Uterus (tissue), 4 donors: ENCODE results near the gene SCUBE1. TPM values are rescaled to one million over a fixed set of nuclear protein-coding genes. Genes with fewer than 3 reads are reported as not detected.
A peak's percentile ranks its signal among the peaks of the same experiment; 100 is the strongest.
"Not testable (repeated sequence)": the region's sequence is repeated elsewhere in the genome, so short reads cannot be mapped to it uniquely, and the experiment has no call there.

Experiments
- DNase-seq, 2 donors: peaks; one replicate each; pipeline ENCODE4 v3.0.0-alpha.2; 2019 to 2020
- H3K27ac ChIP-seq, 2 donors: fragments of 200-600 bp; sonication (generic); 1 replicate in 1 of 2; 2 replicates in 1 of 2; pipeline ENCODE4 v1.5.1; 2016 to 2018
- H3K27me3 ChIP-seq, 2 donors: fragments of 200-600 bp; sonication (generic); one replicate each; pipeline ENCODE4 v1.5.1; 2018 to 2019; ENCODE audit warnings: control low read depth in 1 of 2
- H3K36me3 ChIP-seq, 2 donors: fragments of 200-600 bp; sonication (generic); one replicate each; pipeline ENCODE4 v1.5.1; 2019; ENCODE audit warnings: control low read depth in 1 of 2
- H3K4me1 ChIP-seq, 2 donors: fragments of 200-600 bp; sonication (generic); one replicate each; pipeline ENCODE4 v1.5.1; 2018 to 2019; ENCODE audit warnings: control low read depth in 1 of 2
- H3K4me3 ChIP-seq, 2 donors: fragments of 200-600 bp; sonication (generic); 1 replicate in 1 of 2; 2 replicates in 1 of 2; pipeline ENCODE4 v1.5.1; 2018 to 2019; ENCODE audit warnings: mild to moderate bottlenecking in 1 of 2
- H3K9me3 ChIP-seq, 2 donors: fragments of 200-600 bp; sonication (generic); one replicate each; pipeline ENCODE4 v1.5.1; 2019; ENCODE audit warnings: control low read depth in 1 of 2
- CTCF ChIP-seq, 4 experiments: fragments of 200-600 bp in 2 of 4; fragments of 450-650 bp in 2 of 4; sonication (generic) in 2 of 4; IDR thresholded peaks; one replicate each; pipeline ENCODE4 v1.5.1; 2016 to 2019; ENCODE audit warnings: antibody characterized with exemption in 4 of 4, mild to moderate bottlenecking in 2 of 4, moderate library complexity in 1 of 4
- POLR2A ChIP-seq, 2 donors: fragments of 450-650 bp; IDR thresholded peaks; one replicate each; pipeline ENCODE4 v1.6.1; 2016; ENCODE audit warnings: antibody characterized with exemption in 2 of 2, mild to moderate bottlenecking in 1 of 2, moderate library complexity in 1 of 2
- intact Hi-C: fragments of 100-400 bp; cut with DNase I; formaldehyde crosslinking; loops from one replicate; pipeline ENCODE4 v1.15.1; 2023; ENCODE audit warnings: low total_unique reads
- total RNA-seq, 4 donors: library from RNA; depleted of rRNA in 3 of 4; stranded (reverse); fragments of >200 nt in 3 of 4; gene quantifications; one replicate each; pipeline versions ENCODE4 v1.1.0 to v1.2.4, GENCODE V29; 2014 to 2023
- donor health status: DM: yes; HTN: yes; CAD: no.

SCUBE1 gene
- total RNA-seq, 4 donors from 2014 or later = 0.14 to 1.7 (median 0.26) TPM; not detected in 1

- DNase-seq = no peak
Observed at GRCh38 chr22:43356881-43357280, 13.7 kb upstream of the SCUBE1 start.

GRCh38 chr22:43355688-43356087 lies 12.5 kb upstream of the SCUBE1 start:
- H3K9me3 ChIP-seq, DNase-seq, intact Hi-C loops, H3K27me3 ChIP-seq, H3K27ac ChIP-seq, H3K4me1 ChIP-seq, H3K4me3 ChIP-seq, H3K36me3 ChIP-seq: not testable (repeated sequence)

More at GRCh38 chr22:43356881-43357280, 13.7 kb upstream of the SCUBE1 start:
- intact Hi-C loops = no loop called here
- TF ChIP-seq CTCF (IDR thresholded peaks at IDR 0.05) (no peak), POLR2A (IDR thresholded peaks at IDR 0.05) (no peak)
- H3K27ac ChIP-seq = no peak overlapping the region
- no peak overlapping the region for H3K4me3 ChIP-seq
- H3K36me3 ChIP-seq = no peaks in the 10 kb centered on the region
- H3K4me1 ChIP-seq = no peaks in the 10 kb centered on the region
- H3K9me3 ChIP-seq = no peaks in the 10 kb centered on the region
- no peaks in the 10 kb centered on the region for H3K27me3 ChIP-seq

- no peak for DNase-seq
- intact Hi-C loops = no loop called here
Observed at GRCh38 chr22:43351966-43352345, 8.8 kb upstream of the SCUBE1 start.

GRCh38 chr22:43349636-43350035 lies 6.5 kb upstream of the SCUBE1 start:
- Histone ChIP-seq H3K4me1 (no peaks in the 10 kb centered on the region), H3K36me3 (no peaks in the 10 kb centered on the region), H3K27ac (no peak overlapping the region), H3K27me3 (no peaks in the 10 kb centered on the region), H3K4me3 (no peak overlapping the region), H3K9me3 (no peaks in the 10 kb centered on the region)
- intact Hi-C loops = no loop called here
- DNase-seq = no peak
- TF ChIP-seq CTCF (IDR thresholded peaks at IDR 0.05) (no peak), POLR2A (IDR thresholded peaks at IDR 0.05) (no peak)

More at GRCh38 chr22:43351966-43352345, 8.8 kb upstream of the SCUBE1 start:
- Histone ChIP-seq H3K27me3 (no peaks in the 10 kb centered on the region), H3K4me1 (no peaks in the 10 kb centered on the region), H3K9me3 (no peaks in the 10 kb centered on the region), H3K36me3 (no peaks in the 10 kb centered on the region), H3K27ac (no peak overlapping the region), H3K4me3 (no peak overlapping the region)
- TF ChIP-seq POLR2A (IDR thresholded peaks at IDR 0.05) (no peak), CTCF (IDR thresholded peaks at IDR 0.05) (no peak)

GRCh38 chr22:43346521-43346929 lies 3.4 kb upstream of the SCUBE1 start:
- Histone ChIP-seq H3K9me3 (no peaks in the 10 kb centered on the region), H3K27ac (no peak overlapping the region), H3K27me3 (peaks cover 0 to 16% of the 10 kb centered on the region in 2 donors), H3K36me3 (no peaks in the 10 kb centered on the region), H3K4me1 (peaks cover 0 to 13% of the 10 kb centered on the region in 2 donors), H3K4me3 (no peak overlapping the region)
- DNase-seq = peak; percentile 36 to 51
- intact Hi-C loops = no loop called here
- TF ChIP-seq POLR2A (IDR thresholded peaks at IDR 0.05) (no peak), CTCF (IDR thresholded peaks at IDR 0.05) (peak; percentile 43 to 67 (median 58))

GRCh38 chr22:43345761-43346301 lies 2.7 kb upstream of the SCUBE1 start:
- Histone ChIP-seq H3K4me1 (peaks cover 0 to 13% of the 10 kb centered on the region in 2 donors), H3K4me3 (no peak overlapping the region), H3K36me3 (no peaks in the 10 kb centered on the region), H3K27ac (no peak overlapping the region), H3K27me3 (peaks cover 0 to 16% of the 10 kb centered on the region in 2 donors), H3K9me3 (no peaks in the 10 kb centered on the region)
- DNase-seq = no peak
- intact Hi-C loops = no loop called here
- TF ChIP-seq CTCF (IDR thresholded peaks at IDR 0.05) (no peak), POLR2A (IDR thresholded peaks at IDR 0.05) (no peak)
